HG03039 (cell line): ENCODE results near the gene CCNJL.

Source experiments
- ATAC-seq: cut with Tn5 transposase; IDR thresholded peaks from one replicate; pipeline ENCODE4 v1.9.1; 2021; ENCODE audit warnings: mild to moderate bottlenecking, moderate library complexity; ENCODE audit not compliant: unreplicated experiment

Gene CCNJL

DNA sequence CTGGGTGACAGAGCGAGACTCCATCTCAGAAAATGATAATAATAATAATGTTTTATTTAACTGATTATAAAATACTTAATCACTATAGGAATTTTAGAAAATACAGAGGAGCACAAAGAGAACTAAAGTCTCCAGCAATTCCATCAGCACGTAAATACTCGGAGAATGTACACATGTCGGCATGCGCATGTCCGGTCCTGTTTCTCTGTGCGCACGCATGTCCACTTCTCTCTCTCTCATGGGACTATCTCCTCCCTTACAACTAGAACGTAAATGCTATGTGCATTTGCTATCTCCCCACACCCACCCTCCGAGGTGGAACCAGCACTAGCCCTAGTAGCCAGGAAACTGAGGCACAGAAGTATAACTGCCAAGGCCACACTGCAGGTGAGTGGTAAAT lies 19.0 kb downstream of the CCNJL start:
- ATAC-seq, result no peak

DNA sequence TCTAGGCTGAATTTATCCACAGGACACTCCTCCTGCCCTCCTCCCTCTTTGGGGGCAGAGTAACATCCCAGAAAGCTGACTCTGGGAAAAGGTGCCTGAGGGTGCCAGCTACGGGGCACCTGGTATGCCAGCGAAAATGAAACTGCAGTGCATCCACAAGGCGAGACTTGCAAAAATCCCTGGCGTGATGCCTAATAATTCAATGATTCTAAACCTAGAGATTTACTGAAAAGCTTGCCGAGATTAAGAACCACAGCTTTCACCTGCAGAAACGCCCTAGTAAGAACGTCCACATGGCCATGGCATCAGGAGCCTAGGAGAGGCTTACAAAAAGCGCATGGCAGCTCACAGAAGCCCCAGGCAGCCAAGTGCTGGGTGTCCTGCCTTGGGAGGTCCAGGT lies 20.9 kb downstream of the CCNJL start:
- no peak for ATAC-seq

DNA sequence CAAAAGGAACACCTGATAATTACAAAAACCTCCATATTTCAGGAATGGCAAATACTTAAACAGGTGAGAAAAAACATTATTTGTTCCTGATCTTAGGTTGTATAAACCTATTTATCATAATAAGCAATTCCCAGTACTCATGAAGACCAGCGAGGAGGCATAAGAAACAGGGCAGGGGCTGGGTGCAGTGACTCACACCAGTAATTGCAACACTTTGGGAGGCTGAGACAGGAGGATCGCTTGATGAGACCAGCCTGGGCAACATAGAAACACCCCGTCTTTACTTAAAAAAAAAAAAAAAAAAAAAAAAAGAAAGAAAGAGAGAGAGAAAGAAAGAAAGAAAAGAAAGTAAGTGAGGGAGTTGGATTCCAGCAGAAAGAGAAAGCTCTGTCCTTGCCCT lies 21.6 kb downstream of the CCNJL start:
- no peak for ATAC-seq

DNA sequence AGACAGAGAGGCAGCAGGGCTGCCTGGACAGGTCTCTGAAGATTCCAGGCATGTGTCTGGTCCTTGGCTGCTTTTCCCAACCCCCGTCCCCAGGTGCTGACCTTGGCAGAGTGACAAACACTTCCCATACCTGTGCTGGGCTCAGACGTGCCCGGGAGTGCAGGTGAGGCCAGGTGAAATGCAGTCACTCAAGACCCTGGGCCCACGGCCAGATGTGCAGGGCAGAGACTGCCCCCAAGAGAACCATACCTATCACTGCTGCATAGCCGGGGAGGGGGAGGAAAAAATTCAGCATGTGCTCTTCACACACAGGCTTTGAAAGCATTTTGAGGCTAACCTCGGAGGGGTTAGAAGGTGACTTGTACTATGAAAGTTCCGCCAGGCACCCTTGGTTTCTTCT lies 22.6 kb downstream of the CCNJL start:
- no peak for ATAC-seq

DNA sequence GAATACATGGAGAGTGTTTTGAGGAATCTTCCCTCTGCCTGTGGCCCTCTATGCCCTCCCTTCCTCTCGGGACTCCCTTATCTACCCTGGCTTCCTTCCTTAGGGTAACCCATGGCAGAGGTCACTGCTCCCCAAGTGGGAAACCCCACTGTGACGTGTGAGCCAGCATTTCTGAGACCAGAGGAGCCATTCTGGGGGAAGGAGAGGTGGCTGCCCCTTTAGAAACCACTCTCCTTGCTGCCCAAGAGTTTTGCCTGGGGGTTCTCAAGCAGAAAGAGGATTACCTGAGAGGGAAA lies 23.1 kb downstream of the CCNJL start:
- no peak for ATAC-seq

DNA sequence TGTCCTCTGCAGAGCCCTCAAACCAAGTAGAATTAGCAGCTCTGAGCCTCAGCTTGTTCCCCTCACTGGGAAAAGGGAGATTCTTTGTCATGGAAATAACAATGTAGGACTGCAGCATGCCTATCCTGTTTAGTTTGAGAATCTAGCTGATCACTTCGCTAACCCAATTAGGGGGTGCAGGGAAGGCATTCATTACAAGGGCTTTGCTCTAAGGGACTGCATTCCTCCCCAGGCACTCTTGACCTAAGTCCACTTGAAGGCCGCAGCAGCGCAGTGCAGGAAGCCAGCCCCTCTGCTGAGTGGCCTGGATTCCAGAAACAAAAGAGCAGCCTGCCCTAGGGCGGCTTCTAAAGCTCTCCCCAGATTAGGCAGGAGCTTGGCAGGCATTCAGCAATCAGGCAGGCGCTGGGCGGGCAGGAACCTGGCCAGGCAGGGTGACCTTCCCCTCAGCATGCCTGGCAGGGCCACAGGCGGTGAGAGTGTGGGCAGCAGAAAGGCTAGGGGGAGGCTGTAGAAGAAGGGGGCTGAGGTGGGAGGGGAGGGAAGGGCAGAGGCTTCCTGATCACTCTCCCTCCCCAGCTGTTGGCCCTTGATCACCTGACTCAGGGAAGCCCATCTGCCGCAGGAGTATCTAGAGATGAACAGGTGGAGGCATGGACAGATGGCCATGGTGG lies 24.8 kb downstream of the CCNJL start:
- no peak for ATAC-seq

DNA sequence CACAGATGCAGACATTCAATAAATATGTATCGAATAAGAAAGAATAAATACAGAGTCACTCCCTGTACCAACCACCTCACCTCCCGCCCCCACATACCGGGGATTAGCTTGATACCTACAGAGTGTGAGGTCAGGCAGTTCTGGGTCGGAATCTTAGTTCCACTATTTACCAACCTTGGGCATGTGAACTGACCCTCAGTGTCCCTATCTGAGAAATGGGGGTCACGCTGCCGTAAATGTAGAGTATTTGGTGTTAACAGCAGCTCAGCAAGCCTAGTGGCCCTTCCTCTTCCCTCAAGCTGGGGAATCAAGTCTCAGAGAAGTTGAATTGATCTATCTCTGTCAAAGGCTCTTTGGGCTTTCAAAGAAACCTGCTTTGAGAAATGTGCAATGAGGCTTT lies 25.4 kb downstream of the CCNJL start:
- ATAC-seq, result no peak

DNA sequence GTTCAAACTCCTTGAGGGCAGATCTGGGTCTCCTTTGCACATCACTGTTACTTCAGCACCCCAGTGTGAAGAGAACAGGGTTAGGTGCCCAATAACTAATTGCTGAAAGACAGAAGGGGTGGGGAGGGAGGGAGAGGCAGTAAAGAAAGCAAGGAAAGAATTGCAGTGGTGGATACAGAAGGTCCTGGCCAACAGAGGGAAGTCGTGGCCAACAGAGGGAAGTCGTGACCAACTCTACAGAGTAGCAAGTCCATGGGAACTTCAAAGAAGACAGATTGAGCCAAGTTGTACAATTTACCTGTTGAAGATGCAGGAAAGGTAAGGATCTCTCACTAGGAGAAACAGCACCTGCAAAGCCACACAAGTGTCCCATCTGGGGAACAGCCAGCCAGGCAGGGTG lies 27.0 kb downstream of the CCNJL start:
- ATAC-seq, result no peak

DNA sequence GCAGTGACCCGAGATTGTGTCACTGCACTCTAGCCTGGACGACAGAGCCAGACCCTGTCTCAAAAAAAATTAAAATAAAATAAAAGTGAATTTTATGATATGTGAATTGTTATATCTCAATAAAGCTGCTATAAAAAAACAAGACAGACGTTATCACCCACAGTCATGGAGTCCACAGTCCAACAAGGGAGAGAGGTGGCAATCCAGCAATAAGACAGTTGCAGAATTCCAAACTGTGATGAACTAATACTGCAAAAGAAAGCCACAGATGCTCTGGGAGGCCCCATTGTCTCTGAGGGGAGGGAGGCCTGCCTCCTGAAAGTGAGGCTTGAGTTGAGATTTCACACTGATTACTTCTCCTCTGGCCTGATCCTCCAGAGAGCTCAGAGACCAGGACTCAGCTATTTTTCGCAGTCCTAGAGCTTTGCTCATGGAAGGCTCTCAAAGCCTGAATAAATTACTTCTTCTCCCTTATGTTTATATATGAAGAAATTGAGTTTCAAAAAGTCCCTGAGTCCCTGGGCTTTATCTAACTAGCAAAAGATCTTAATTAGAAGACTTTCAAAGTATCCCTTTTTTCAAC lies 28.0 kb downstream of the CCNJL start:
- ATAC-seq, result no peak

DNA sequence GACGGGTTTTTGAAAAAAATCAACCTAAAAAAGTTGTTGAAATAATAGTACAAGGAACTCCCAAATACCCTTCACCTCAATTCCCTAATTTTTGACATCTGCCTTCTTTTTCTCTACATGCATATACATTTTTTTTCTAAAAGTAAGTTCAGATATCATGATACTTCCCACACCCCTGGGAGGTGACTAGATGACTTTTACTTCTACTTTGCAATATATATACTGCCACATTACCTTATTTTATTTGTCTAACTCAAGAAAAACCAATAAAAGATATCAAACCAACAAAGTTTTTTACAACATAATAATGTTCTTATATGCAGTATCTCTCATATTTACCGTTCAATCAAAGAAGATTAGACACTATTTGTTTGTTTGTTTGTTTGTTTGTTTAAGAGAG lies 31.1 kb downstream of the CCNJL start:
- no peak for ATAC-seq

DNA sequence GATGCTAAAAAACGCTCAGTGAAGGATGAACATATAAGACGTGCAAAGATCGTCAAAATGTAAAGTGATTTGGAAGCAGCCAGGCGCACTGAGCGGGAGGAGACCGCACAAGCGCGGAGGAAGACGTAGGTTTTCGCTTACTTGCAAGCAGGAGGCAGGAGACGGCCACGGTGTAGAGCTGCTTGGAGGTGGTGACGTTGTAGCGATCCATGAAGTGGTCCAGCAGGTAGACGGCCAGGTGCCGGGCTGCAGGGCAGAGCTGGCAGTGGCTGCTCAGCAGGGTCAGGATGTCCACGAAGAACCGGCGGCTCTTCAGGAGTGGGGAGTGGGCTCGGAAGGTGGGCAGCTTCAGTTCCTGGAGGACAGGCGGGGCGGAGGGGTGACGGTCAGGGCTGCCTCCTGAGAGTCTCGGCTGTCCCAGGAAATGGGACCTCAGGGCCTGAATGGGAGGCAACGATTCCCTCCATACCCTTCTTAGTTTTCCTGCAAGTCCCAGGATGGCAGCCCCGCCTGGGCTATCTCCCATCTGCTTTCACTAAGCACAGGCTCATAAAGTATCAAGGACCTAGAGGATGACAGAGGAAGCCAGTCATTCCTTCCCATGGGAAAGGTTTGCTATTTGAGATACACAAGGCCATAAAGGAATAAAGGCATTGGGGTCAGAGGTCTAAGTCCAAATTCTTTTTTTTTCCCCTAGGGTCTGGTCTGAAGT lies 31.8 kb downstream of the CCNJL start:
- no peak for ATAC-seq

DNA sequence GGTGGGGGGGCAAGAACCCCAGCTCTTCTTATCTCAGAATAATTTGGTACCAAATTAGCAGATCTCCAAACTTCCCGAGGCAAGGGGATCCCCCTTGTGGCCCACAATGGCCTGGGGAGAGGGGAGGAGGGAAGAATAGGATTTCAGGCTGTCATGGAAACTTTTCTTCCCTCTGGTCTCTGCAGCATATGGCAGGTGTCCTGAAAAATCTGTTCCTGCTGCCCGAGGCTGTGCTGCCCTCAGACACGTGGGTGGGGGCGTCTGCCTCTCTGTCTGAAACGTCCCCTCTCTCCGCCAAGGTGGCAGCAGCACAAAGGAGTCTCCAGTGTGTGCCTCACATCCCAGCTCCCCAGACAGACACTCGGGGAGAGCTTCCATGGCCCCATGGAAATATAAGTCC lies 34.0 kb downstream of the CCNJL start:
- no peak for ATAC-seq

DNA sequence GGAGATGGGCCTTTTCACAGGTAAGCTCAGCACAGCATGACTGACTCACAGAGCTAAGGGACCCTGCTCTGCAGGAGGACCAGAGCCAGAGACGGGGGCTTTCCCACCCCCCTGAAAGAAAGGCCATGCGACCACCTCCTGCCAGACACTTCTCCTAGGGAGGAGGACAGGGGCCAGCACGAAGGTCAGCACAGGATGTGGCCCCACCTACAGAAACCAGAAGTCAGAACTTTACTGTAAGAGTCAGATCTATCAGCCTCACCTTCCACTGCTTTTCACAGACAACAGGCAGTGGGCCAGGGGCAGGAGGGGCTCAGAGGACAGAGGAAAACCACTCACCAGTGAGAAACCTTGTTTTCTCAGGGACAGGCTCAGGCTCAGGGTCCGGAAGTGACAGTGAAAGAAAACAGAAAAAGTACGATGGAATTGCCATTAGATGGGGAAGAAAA lies 37.9 kb downstream of the CCNJL start:
- ATAC-seq, result no peak

DNA sequence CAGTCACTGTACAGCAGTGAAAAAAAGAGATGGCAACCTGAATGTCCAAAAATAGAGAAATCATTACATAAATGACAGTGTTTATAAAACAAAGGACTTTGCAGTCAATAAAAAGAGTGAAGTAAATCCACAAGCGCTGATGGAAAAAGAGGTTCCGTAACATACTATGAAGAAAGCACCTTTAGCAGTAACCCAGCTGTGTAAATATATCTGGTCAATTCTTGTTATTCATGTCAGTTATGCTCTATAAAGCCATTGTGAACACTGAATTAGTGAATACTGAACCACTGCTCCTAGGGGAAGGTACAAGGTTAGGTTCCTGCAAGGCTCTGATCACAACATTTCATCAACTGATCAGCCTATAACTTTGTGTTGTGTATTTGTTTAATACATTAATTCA lies 39.5 kb downstream of the CCNJL start:
- no peak for ATAC-seq

DNA sequence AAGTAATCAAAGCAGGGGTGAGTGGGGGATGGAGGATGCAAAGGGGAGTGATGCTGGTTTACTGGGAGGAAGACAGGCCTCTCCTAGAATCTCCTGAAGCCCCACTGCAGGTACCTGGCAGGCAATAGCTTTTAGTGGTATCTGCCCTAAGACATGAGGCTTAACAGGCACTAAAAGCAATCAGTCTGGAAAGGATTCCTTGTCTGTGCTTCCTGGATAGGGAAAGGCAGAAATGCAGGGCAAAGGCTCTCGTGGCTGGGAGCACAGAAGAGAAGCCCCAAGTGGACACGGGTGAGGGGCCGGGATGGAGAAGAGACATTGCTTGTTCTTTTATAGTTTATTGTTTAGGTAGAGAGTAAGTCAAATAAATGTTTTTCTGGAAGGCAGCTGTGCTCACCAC lies 40.1 kb downstream of the CCNJL start:
- ATAC-seq, result no peak

DNA sequence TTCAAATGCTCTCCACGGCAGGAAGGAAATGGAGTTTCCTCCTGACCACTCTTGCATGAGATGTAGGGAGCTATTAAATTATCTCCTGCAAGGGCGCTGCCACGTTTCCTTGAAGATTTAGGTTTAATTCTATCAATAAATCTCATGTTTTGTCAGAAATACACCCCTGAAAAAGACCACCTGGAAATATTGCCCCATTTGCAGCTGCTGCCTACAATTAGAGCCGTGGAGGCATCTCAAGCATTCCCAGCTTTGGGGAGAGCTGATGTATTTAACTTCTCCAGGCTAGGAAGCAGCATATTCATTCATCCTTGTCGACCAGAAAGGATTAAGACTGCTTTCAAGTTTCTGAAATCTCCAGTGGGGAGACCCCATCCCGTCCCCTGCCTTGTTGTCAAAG lies 40.5 kb downstream of the CCNJL start:
- no peak for ATAC-seq

DNA sequence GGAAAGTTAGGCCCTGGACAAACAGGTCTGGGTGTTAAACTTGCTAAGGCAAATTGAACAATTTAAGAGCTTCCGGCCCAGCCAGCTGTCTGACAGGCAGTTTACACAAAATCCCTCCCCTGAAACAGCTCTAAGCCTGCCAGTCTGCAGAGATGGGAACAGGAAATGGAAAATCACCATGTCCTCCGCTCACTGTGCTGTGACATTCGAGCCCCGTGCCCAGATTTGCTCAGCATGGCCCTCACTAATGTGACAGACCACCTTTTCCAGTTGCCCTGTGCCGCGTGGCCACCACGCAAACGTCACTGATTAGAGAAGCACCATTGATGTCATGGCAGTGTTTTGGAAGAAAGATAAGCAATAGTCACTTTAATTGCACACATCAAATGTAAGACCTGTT lies 41.0 kb downstream of the CCNJL start:
- no peak for ATAC-seq

DNA sequence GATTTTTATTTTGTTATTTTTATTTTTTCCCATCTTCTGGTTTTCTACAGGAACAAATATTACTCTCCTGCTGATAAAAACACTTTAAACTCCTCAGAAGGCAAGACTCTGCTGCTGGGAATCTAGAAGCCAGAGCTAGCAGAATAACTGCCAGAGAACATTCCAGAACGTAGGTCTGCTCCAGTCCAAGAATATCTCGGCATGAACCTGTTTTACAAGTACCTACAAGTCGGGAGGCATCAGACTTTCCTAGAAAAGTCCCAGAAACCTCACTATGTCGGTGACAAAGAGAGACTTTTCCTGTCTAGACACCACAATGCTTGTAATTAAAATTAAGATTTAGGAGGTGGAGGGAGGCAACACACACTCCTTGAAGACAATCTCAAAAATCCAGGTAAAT lies 41.7 kb downstream of the CCNJL start:
- ATAC-seq, result no peak

DNA sequence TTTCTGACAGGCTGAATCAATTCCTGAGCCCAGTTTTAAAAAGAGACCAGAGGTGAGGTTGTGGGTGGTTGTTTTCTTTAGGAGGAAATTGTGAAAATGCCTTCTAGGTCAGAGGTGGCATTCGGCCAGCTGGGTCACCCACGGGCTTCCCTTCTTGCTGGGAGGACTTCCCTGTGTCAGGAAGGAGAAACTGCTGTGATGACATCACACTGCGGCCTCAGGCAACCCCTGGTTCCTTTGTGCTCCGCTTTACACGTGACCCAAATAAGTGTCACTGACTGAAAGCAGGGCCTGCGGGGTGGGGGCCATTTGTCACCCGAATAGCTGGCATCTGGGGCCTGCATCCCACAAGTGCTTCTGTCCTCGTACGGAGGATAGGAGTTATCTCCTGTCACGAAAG lies 43.3 kb downstream of the CCNJL start:
- ATAC-seq, result no peak

DNA sequence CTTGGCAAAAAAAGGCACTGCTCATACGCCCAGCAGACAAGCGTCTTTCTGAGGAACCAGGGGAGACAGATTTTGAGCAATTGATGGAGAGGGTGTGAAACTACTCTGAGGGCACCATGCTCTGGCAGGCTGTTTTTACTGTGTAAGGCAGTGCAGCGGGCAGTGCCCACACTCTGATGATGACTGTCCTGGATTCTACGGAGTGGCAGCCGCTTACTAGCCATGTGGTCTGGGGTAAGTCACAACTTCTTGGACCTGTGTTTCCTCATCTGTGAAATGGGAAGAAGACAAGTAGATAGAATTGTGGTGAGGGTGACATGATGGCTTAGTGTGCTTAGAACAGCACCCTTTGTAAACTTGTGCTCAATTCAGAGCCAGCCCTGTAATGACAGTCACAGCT lies 44.2 kb downstream of the CCNJL start:
- no peak for ATAC-seq

DNA sequence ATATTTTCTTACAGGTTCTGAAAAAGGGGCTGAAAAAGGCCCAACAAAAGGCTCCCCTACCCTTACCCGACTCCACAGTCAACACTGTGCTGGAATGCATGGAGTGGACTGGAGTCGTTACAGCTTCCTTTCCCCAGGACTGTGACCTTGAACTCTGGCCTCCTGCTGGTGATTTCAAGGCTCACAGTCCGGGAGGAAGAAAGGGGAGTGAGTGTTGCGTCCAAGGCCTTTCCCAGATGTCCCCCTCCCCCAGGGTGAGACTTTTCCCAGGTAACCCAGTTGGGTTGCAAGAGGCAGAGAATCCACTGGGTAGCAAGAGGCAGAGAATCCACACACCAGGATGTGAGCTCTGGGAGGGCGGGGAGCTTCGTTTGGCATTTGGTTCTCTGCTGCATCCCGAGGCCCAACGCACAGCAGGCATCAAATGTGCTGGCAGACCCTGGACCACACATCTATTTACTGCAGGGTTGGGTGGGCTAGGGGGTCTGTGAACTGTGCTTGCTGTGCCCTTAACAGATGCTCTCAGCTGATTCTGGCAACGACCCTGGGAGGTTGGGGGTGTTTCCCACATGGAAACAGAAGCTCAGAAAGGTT lies 45.5 kb downstream of the CCNJL start:
- no peak for ATAC-seq

DNA sequence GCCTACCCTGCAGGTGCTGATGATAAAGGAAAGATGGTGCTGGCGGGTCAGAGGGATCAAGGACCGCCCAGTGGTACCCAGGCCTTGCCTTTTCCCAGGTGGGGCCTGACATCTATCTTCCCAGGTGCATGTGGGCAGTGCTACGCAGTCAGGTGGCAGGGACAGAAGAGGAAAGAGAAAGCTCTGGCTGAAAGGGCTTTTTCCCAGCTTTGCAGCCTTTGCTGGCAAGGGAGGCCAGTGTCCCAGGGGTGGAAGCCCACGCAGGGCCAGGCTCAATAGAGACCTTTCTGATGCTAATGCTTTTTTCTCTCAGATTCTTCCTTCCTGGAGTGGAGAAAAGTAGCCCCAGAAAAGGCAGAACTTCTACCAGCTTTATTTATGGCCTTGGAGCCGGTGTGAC lies 46.3 kb downstream of the CCNJL start:
- ATAC-seq, result no peak
